Thyroid gland (tissue), 4 donors: Measurements from ENCODE around the gene GDPD1. TPM values are rescaled to one million over a fixed set of nuclear protein-coding genes. Genes with fewer than 3 reads are reported as not detected.

ENCODE experiments used
- DNase-seq, 2 donors: peaks; one replicate each; pipeline ENCODE4 v3.0.0-alpha.2; 2019
- H3K27ac ChIP-seq, 3 donors: fragments of 200-600 bp; sonication (generic); 1 replicate in 2 of 3; 2 replicates in 1 of 3; pipeline ENCODE4 v1.5.1; 2016 to 2019; ENCODE audit warnings: mild to moderate bottlenecking in 1 of 3, moderate library complexity in 1 of 3
- H3K27me3 ChIP-seq: fragments of 200-600 bp; sonication (generic); one replicate; pipeline ENCODE4 v1.5.1; 2019
- H3K36me3 ChIP-seq, 2 donors: fragments of 200-600 bp; sonication (generic); one replicate each; pipeline ENCODE4 v1.5.1; 2016 to 2019
- H3K4me1 ChIP-seq, 2 donors: fragments of 200-600 bp; sonication (generic); one replicate each; pipeline ENCODE4 v1.5.1; 2017 to 2019
- H3K4me3 ChIP-seq, 3 donors: fragments of 200-600 bp; sonication (generic); replicated peaks in 1 of 3; 1 replicate in 2 of 3; 2 replicates in 1 of 3; pipeline ENCODE4 v1.5.1; 2016; ENCODE audit warnings: mild to moderate bottlenecking in 1 of 3
- H3K9me3 ChIP-seq: fragments of 200-600 bp; sonication (generic); one replicate; pipeline ENCODE4 v1.5.1; 2017
- POLR2A ChIP-seq, 2 donors: fragments of 450-650 bp; IDR thresholded peaks; one replicate each; pipeline ENCODE4 v1.6.1; 2017; ENCODE audit warnings: antibody characterized with exemption in 2 of 2, mild to moderate bottlenecking in 2 of 2, moderate library complexity in 1 of 2
- WGBS, 2 donors: methylation state at CpG; one replicate each; pipeline ENCODE4 v1.1.5; 2017; 5-methylcytosine and 5-hydroxymethylcytosine counted together
- intact Hi-C: fragments of 100-400 bp; cut with DNase I; formaldehyde crosslinking; loops from one replicate; pipeline ENCODE4 v1.15.1; 2023
- total RNA-seq, 4 donors: library from RNA; depleted of rRNA; stranded (reverse); fragments of >200 nt; gene quantifications; one replicate each; pipeline ENCODE4 v1.2.3, GENCODE V29; 2016
- TF ChIP-seq, protein P1 (sequence below), 6 experiments: fragments of 200-600 bp in 3 of 6; fragments of 450-650 bp in 3 of 6; sonication (generic) in 3 of 6; IDR thresholded peaks; one replicate each; pipeline ENCODE4 v1.5.1; 2016 to 2019; ENCODE audit warnings: antibody characterized with exemption in 6 of 6, mild to moderate bottlenecking in 2 of 6, inconsistent platforms in 1 of 6, moderate library complexity in 1 of 6

GDPD1 gene
- total RNA-seq, 4 donors from 2014 or later = 1.0 to 3.7 (median 3.5) TPM

GRCh38 chr17:59230764-59231163 lies 10.5 kb downstream of the GDPD1 start:
- no peaks in the 10 kb centered on the region for H3K9me3 ChIP-seq
- no peak overlapping the region for H3K4me3 ChIP-seq
- intact Hi-C loops = no loop called here
- no peak for DNase-seq
- H3K27ac ChIP-seq = no peak overlapping the region
- 89 to 90% methylated on average over 3 of the region's 3 CpGs for WGBS, 2 donors
- TF ChIP-seq, protein P1, sequence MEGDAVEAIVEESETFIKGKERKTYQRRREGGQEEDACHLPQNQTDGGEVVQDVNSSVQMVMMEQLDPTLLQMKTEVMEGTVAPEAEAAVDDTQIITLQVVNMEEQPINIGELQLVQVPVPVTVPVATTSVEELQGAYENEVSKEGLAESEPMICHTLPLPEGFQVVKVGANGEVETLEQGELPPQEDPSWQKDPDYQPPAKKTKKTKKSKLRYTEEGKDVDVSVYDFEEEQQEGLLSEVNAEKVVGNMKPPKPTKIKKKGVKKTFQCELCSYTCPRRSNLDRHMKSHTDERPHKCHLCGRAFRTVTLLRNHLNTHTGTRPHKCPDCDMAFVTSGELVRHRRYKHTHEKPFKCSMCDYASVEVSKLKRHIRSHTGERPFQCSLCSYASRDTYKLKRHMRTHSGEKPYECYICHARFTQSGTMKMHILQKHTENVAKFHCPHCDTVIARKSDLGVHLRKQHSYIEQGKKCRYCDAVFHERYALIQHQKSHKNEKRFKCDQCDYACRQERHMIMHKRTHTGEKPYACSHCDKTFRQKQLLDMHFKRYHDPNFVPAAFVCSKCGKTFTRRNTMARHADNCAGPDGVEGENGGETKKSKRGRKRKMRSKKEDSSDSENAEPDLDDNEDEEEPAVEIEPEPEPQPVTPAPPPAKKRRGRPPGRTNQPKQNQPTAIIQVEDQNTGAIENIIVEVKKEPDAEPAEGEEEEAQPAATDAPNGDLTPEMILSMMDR (IDR thresholded peaks at IDR 0.05) = no peak
- TF ChIP-seq POLR2A (IDR thresholded peaks at IDR 0.05) = no peak
- no peaks in the 10 kb centered on the region for H3K4me1 ChIP-seq
- no peaks in the 10 kb centered on the region for H3K36me3 ChIP-seq
- H3K27me3 ChIP-seq = no peaks in the 10 kb centered on the region

- no peak for TF ChIP-seq POLR2A (IDR thresholded peaks at IDR 0.05)
- TF ChIP-seq, protein P1 (IDR thresholded peaks at IDR 0.05) = no peak
- Histone ChIP-seq H3K9me3 (no peaks in the 10 kb centered on the region), H3K4me3 (no peak overlapping the region), H3K27me3 (no peaks in the 10 kb centered on the region), H3K27ac (no peak overlapping the region), H3K4me1 (no peaks in the 10 kb centered on the region), H3K36me3 (no peaks in the 10 kb centered on the region)
- intact Hi-C loops = no loop called here
- DNase-seq = no peak
Measured at GRCh38 chr17:59234631-59235030, 14.3 kb downstream of the GDPD1 start.

DNA sequence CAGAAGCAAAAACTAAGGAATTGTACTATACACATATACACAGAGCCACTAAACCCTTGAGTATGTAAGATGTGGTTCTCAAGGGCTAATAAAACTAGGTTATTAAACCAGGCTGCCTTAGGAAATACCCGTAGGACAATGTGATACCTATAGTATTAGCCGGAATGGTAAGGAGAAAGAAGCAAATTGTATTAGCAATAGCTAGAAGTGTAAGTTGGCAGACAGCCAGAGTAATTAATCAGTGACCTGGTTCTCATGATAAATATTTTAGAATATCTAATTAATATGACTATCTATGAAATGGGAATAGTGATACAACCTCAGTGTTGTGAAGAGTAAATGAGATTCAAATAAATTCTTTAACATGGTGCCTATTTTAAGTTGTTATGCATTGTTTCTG lies 18.6 kb downstream of the GDPD1 start:
- peaks cover 0 to 3% of the 10 kb centered on the region in 2 donors for H3K4me1 ChIP-seq
- no peak for TF ChIP-seq POLR2A (IDR thresholded peaks at IDR 0.05)
- TF ChIP-seq, protein P1 (IDR thresholded peaks at IDR 0.05) = no peak
- H3K9me3 ChIP-seq = no peaks in the 10 kb centered on the region
- no peaks in the 10 kb centered on the region for H3K36me3 ChIP-seq
- 92 to 95% methylated on average over 2 of the region's 2 CpGs for WGBS, 2 donors
- H3K27ac ChIP-seq = no peak overlapping the region
- no peak overlapping the region for H3K4me3 ChIP-seq
- no peak for DNase-seq
- intact Hi-C loops = no loop called here
- no peaks in the 10 kb centered on the region for H3K27me3 ChIP-seq

GRCh38 chr17:59244081-59244480 lies 23.8 kb downstream of the GDPD1 start:
- Histone ChIP-seq H3K9me3 (no peaks in the 10 kb centered on the region), H3K36me3 (no peaks in the 10 kb centered on the region), H3K4me1 (peaks cover 0 to 9% of the 10 kb centered on the region in 2 donors), H3K4me3 (no peak overlapping the region), H3K27ac (peak overlapping the region in 2 of 3 donors; percentile 5 to 53), H3K27me3 (no peaks in the 10 kb centered on the region)
- WGBS, 2 donors = 33 to 50% methylated on average over 6 of the region's 6 CpGs
- intact Hi-C loops = no loop called here
- TF ChIP-seq, protein P1 (IDR thresholded peaks at IDR 0.05) = no peak
- no peak for TF ChIP-seq POLR2A (IDR thresholded peaks at IDR 0.05)
- peak; percentile 53 to 55 for DNase-seq

- DNase-seq = no peak
- Histone ChIP-seq H3K4me3 (no peak overlapping the region), H3K9me3 (no peaks in the 10 kb centered on the region), H3K4me1 (no peaks in the 10 kb centered on the region), H3K27me3 (no peaks in the 10 kb centered on the region), H3K27ac (no peak overlapping the region), H3K36me3 (no peaks in the 10 kb centered on the region)
- intact Hi-C loops = no loop called here
- no peak for TF ChIP-seq POLR2A (IDR thresholded peaks at IDR 0.05)
- TF ChIP-seq, protein P1 (IDR thresholded peaks at IDR 0.05) = no peak
- WGBS, 2 donors = 73 to 78% methylated on average over 2 of the region's 2 CpGs
Measured at GRCh38 chr17:59254742-59255141, 34.4 kb downstream of the GDPD1 start.
